Liver (tissue), 9 donors: Measurements from ENCODE around the gene ADGRL2. TPM values are rescaled to one million over a fixed set of nuclear protein-coding genes. Genes with fewer than 3 reads are reported as not detected.

Experiments used
- DNase-seq: peaks from one replicate; pipeline ENCODE4 v3.0.0-alpha.2; 2017; ENCODE audit warnings: low spot score
- H3K27ac ChIP-seq, 2 donors: one replicate each; pipeline ENCODE4 v1.7.0; 2013; ENCODE audit warnings: inconsistent platforms in 2 of 2, low read length in 2 of 2, control low read depth in 1 of 2, low read depth in 1 of 2, mild to moderate bottlenecking in 1 of 2
- H3K27me3 ChIP-seq, 4 donors: one replicate each; pipeline versions ENCODE4 v1.6.1 to v1.7.0; 2013; ENCODE audit warnings: low read length in 3 of 4, inconsistent platforms in 1 of 4, mild to moderate bottlenecking in 1 of 4, moderate library complexity in 1 of 4; ENCODE audit not compliant: control insufficient read depth in 4 of 4, insufficient read depth in 4 of 4
- H3K36me3 ChIP-seq, 4 donors: one replicate each; pipeline versions ENCODE4 v1.6.1 to v1.7.0; 2013; ENCODE audit warnings: low read length in 3 of 4, mild to moderate bottlenecking in 3 of 4, low read depth in 1 of 4, moderate library complexity in 1 of 4; ENCODE audit not compliant: control insufficient read depth in 4 of 4, insufficient read depth in 3 of 4
- H3K4me1 ChIP-seq, 4 donors: one replicate each; pipeline versions ENCODE4 v1.6.1 to v1.7.0; 2013; ENCODE audit warnings: low read length in 3 of 4, mild to moderate bottlenecking in 3 of 4, moderate library complexity in 1 of 4; ENCODE audit not compliant: control insufficient read depth in 4 of 4, insufficient read depth in 4 of 4
- H3K4me3 ChIP-seq, 3 donors: one replicate each; pipeline versions ENCODE4 v1.6.1 to v1.7.0; 2013; ENCODE audit warnings: low read length in 3 of 3, control low read depth in 1 of 3, low read depth in 1 of 3, mild to moderate bottlenecking in 1 of 3
- H3K9ac ChIP-seq, 2 donors: one replicate each; pipeline ENCODE4 v1.7.0; 2013; ENCODE audit warnings: low read length in 2 of 2, mild to moderate bottlenecking in 2 of 2, moderate library complexity in 2 of 2, control low read depth in 1 of 2, low read depth in 1 of 2
- H3K9me3 ChIP-seq, 4 donors: one replicate each; pipeline versions ENCODE4 v1.6.1 to v1.7.0; 2013; ENCODE audit warnings: low read length in 3 of 4; ENCODE audit not compliant: control insufficient read depth in 4 of 4
- ATF3 ChIP-seq: IDR thresholded peaks from 2 replicates; pipeline ENCODE4 v1.6.1; 2016; ENCODE audit warnings: antibody characterized with exemption
- CTCF ChIP-seq: fragments of 150-350 bp; IDR thresholded peaks from 2 replicates; pipeline ENCODE4 v1.5.1; 2017; ENCODE audit warnings: improper control_type of control experiment, low read depth, low read length; ENCODE audit not compliant: missing input control
- EGR1 ChIP-seq, 2 donors: IDR thresholded peaks; 2 replicates each; pipeline ENCODE4 v1.6.1; 2016 to 2018; ENCODE audit warnings: antibody characterized with exemption in 2 of 2, low read depth in 2 of 2
- FOXA1 ChIP-seq: IDR thresholded peaks from 2 replicates; pipeline ENCODE4 v1.6.1; 2016; ENCODE audit warnings: antibody characterized with exemption
- FOXA2 ChIP-seq: IDR thresholded peaks from 2 replicates; pipeline ENCODE4 v1.6.1; 2016; ENCODE audit warnings: antibody characterized with exemption
- GABPA ChIP-seq, 2 donors: IDR thresholded peaks in 1 of 2; conservative IDR thresholded peaks in 1 of 2; 2 replicates each; pipeline ENCODE4 v1.6.1; 2016; ENCODE audit warnings: antibody characterized with exemption in 2 of 2, mild to moderate bottlenecking in 1 of 2, moderate library complexity in 1 of 2
- HNF4A ChIP-seq, 2 donors: conservative IDR thresholded peaks; 2 replicates each; pipeline ENCODE4 v1.6.1; 2016; ENCODE audit warnings: antibody characterized with exemption in 2 of 2, mild to moderate bottlenecking in 2 of 2
- HNF4G ChIP-seq: IDR thresholded peaks from 2 replicates; pipeline ENCODE4 v1.6.1; 2016; ENCODE audit warnings: antibody characterized with exemption
- JUND ChIP-seq, 2 donors: IDR thresholded peaks; 2 replicates each; pipeline ENCODE4 v1.6.1; 2016; ENCODE audit warnings: antibody characterized with exemption in 2 of 2
- MAX ChIP-seq: IDR thresholded peaks from 2 replicates; pipeline ENCODE4 v1.6.1; 2016; ENCODE audit warnings: antibody characterized with exemption
- NR2F2 ChIP-seq: IDR thresholded peaks from 2 replicates; pipeline ENCODE4 v1.6.1; 2016; ENCODE audit warnings: antibody characterized with exemption
- RAD21 ChIP-seq, 2 donors: IDR thresholded peaks; 2 replicates each; pipeline ENCODE4 v1.6.1; 2016; ENCODE audit warnings: antibody characterized with exemption in 2 of 2, mild to moderate bottlenecking in 2 of 2
- REST ChIP-seq: IDR thresholded peaks from 2 replicates; pipeline ENCODE4 v1.6.1; 2016; ENCODE audit warnings: antibody characterized with exemption, mild to moderate bottlenecking
- RXRA ChIP-seq, 2 donors: IDR thresholded peaks; 2 replicates each; pipeline ENCODE4 v1.6.1; 2017 to 2018; ENCODE audit warnings: antibody characterized with exemption in 2 of 2, mild to moderate bottlenecking in 1 of 2
- SP1 ChIP-seq: IDR thresholded peaks from 2 replicates; pipeline ENCODE4 v1.6.1; 2018; ENCODE audit warnings: antibody characterized with exemption, mild to moderate bottlenecking
- TAF1 ChIP-seq: conservative IDR thresholded peaks from 2 replicates; pipeline ENCODE4 v1.6.1; 2016; ENCODE audit warnings: antibody characterized with exemption, mild to moderate bottlenecking
- YY1 ChIP-seq: IDR thresholded peaks from 2 replicates; pipeline ENCODE4 v1.6.1; 2016; ENCODE audit warnings: antibody characterized with exemption, mild to moderate bottlenecking
- ZBTB33 ChIP-seq: IDR thresholded peaks from 2 replicates; pipeline ENCODE4 v1.6.1; 2016; ENCODE audit warnings: antibody characterized with exemption
- WGBS: extraction: QIAGEN DNeasy Blood & Tissue Kit; methylation state at CpG from one replicate; pipeline ENCODE4 v1.1.7; 2013; 5-methylcytosine and 5-hydroxymethylcytosine counted together
- polyA plus RNA-seq, 2 donors: library from polyadenylated mRNA; stranded (reverse) in 1 of 2; unstranded in 1 of 2; fragments of 200-250 nt in 1 of 2; fragments of >200 nt in 1 of 2; fragmentation: Nextera tagmentation in 1 of 2; extraction: Ambion mirVana in 1 of 2; gene quantifications; one replicate each; pipeline versions ENCODE4 v1.2.1 to v1.2.3, GENCODE V29; 2013 to 2015
- total RNA-seq, 2 donors: library from RNA; depleted of rRNA; stranded (reverse); fragments of >200 nt; gene quantifications; one replicate each; pipeline ENCODE4 v1.2.3, GENCODE V29; 2014
- donor health status: healthy.
- donor health status: healthy.
- donor health status: healthy.
- donor health status: healthy.
- donor health status: healthy.

The ADGRL2 gene
- total and polyA plus RNA-seq, 4 donors: 21.1 to 82.0 (median 31.7) TPM

GRCh38 chr1:81907575-81907974 is 106.8 kb downstream of the ADGRL2 start:
- TF ChIP-seq HNF4A (conservative IDR thresholded peaks at IDR 0.05) (peak; percentile 98), MAX (peak; percentile 31), RAD21 (IDR thresholded peaks at IDR 0.05) (peak in 1 of 2 donors; percentile 6), TAF1 (no peak), RXRA (IDR thresholded peaks at IDR 0.05) (peak; percentile 56 to 64), HNF4G (peak; percentile 89), YY1 (no peak), SP1 (peak; percentile 28)
- no peaks in the 10 kb centered on the region for H3K9me3 ChIP-seq
- H3K9ac ChIP-seq: no peak overlapping the region
- H3K27ac ChIP-seq: no peak overlapping the region
- H3K4me3 ChIP-seq: no peak overlapping the region
- WGBS: 66% methylated on average over 2 of the region's 2 CpGs
- peaks cover 0 to 4% (median 0%) of the 10 kb centered on the region in 4 donors for H3K36me3 ChIP-seq
- no peak for DNase-seq
- H3K4me1 ChIP-seq: peaks cover 0 to 4% (median 2%) of the 10 kb centered on the region in 4 donors
- H3K27me3 ChIP-seq: no peaks in the 10 kb centered on the region

- Histone ChIP-seq H3K4me3 (no peak overlapping the region), H3K9ac (no peak overlapping the region), H3K27ac (no peak overlapping the region), H3K36me3 (peaks cover 0 to 4% (median 0%) of the 10 kb centered on the region in 4 donors), H3K27me3 (no peaks in the 10 kb centered on the region), H3K9me3 (no peaks in the 10 kb centered on the region), H3K4me1 (peaks cover 0 to 11% (median 0%) of the 10 kb centered on the region in 4 donors)
- no peak for TF ChIP-seq NR2F2
- TF ChIP-seq FOXA2: no peak
- no peak for TF ChIP-seq YY1
- no peak for TF ChIP-seq TAF1
- no peak for TF ChIP-seq SP1
- DNase-seq: no peak
- 85% methylated on average over 3 of the region's 3 CpGs for WGBS
Observed at GRCh38 chr1:81912383-81912782, 111.6 kb downstream of the ADGRL2 start.

- WGBS: 61% methylated on average over 3 of the region's 3 CpGs
- H3K4me1 ChIP-seq: peaks cover 0 to 8% (median 0%) of the 10 kb centered on the region in 4 donors
- H3K27ac ChIP-seq: no peak overlapping the region
- TF ChIP-seq FOXA2 (no peak), HNF4G (no peak), RAD21 (IDR thresholded peaks at IDR 0.05) (no peak), GABPA (IDR thresholded peaks at IDR 0.05 in 1 of 2, conservative IDR thresholded peaks at IDR 0.05 in 1 of 2) (no peak), FOXA1 (no peak), CTCF (no peak), REST (no peak), SP1 (no peak), EGR1 (IDR thresholded peaks at IDR 0.05; ENCODE audit: low read depth in 2 of 2) (no peak), TAF1 (no peak), HNF4A (conservative IDR thresholded peaks at IDR 0.05) (no peak), ATF3 (no peak), NR2F2 (no peak), ZBTB33 (no peak), JUND (IDR thresholded peaks at IDR 0.05) (no peak), YY1 (no peak), MAX (no peak), RXRA (IDR thresholded peaks at IDR 0.05) (no peak)
- DNase-seq: no peak
- no peaks in the 10 kb centered on the region for H3K9me3 ChIP-seq
- no peak overlapping the region for H3K4me3 ChIP-seq
- H3K27me3 ChIP-seq: no peaks in the 10 kb centered on the region
- no peaks in the 10 kb centered on the region for H3K36me3 ChIP-seq
- no peak overlapping the region for H3K9ac ChIP-seq
Observed at GRCh38 chr1:81915937-81916336, 115.2 kb downstream of the ADGRL2 start.
